HG03342 (cell line): ENCODE data around the gene CTCF.

Experiments
- ATAC-seq: cut with Tn5 transposase; IDR thresholded peaks from one replicate; pipeline ENCODE4 v1.9.1; 2021; ENCODE audit warnings: mild to moderate bottlenecking, moderate library complexity; ENCODE audit not compliant: unreplicated experiment

Gene CTCF

DNA sequence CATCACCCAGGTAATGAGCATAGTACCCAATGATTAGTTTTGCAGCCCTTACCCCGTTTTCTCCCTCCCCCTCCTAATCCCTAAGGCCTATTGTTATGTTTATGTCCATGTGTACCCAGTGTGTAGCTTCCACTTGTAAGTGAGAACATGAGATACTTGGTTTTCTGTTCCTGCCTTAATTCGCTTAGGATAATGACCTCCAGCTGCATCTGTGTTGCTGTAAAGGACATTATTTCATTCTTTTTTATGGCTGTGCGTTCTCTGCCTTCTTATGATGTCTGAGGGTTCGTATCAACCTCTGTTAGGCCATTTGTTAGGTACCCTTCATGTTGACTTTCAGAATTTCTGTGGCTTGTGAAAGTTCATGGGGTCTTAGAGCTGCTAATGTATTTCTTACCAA is 31.0 kb downstream of the CTCF start:
- ATAC-seq, result no peak

DNA sequence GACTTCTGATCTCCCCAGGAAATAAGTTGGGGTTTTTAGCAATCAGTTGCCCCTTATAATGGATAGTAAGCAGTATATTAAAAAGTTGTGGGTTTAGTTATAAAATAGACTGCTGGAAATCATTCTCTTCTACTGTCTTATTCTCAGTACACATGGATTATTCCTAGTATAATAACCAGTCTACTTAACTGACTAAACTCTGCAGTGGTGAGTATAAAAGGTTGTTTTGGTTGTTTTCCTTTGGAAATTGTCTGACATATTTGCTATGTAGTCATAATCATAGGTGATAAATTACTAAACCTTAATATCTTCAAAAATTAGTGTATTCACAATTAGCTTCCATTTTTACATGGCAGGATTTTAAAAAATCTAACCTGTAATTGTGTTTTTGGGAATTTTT is 31.4 kb downstream of the CTCF start:
- ATAC-seq, result no peak

DNA sequence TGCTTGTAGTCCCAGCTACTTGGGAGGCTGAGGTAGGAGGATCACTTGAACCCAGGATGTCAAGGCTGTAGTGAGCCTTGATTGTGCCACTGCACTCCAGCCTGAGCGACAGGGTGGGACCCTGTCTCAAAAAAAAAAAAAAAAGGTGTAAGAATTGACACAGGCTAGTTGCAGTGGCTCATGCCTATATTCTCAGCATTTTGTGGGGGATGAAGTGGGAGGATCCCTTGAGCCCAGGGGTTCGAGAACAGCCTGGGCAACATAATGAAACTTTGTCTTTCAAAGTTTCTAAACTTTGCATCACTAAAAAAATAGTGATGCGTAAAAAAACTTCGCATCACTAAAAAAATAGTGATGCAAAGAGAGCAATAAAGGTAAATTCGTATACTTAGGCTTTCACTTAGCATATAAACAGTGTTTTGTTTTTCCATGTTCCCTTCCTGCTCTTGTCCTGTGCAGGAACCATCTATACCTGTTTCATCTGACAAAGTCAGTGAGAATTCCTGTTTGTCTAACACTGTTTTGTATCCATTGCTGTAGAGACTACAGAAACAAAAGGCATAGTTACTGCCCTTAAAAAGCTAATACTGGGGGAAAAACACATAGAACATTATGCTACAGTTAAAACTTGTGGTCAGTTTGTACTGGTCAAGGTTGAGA is 32.1 kb downstream of the CTCF start:
- ATAC-seq, result no peak

DNA sequence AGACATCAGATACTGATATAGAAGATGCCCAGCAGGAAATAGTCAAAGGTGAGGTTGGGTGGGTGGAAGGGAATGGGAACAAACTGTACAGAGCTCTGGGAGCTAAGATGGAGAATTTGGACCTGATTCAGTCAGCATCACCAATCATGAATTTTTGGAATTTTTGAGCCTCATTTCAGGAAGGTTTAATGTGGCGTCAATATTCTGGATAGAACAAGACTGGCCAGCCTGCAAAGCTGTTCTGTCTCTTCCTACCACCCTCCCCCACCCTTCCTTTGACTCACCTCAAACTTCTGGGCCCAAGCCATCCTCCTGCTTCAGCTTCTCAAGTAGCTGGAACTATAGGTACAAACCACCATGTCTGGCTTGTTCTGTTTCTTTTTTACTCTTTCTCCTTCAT is 32.6 kb downstream of the CTCF start:
- ATAC-seq, result no peak

DNA sequence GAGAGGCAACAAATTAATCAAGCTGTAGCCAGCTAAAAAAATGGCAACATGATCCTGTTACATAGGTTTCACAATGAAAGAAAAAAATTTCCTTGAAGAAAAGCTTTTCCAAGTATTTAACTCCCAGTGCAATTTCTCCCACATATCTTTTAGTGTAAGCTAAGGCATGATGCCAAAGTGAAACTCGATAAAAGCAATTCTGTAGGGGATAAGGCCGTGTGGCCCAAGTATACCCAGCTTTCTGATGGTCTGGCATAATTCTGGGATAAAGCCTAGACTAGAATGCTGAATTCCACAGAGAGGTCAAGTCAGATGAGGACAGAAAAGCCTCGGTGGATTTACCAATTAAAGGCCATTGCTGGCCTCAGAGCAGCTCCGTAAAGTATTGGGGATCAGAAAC is 36.2 kb downstream of the CTCF start:
- no peak for ATAC-seq

DNA sequence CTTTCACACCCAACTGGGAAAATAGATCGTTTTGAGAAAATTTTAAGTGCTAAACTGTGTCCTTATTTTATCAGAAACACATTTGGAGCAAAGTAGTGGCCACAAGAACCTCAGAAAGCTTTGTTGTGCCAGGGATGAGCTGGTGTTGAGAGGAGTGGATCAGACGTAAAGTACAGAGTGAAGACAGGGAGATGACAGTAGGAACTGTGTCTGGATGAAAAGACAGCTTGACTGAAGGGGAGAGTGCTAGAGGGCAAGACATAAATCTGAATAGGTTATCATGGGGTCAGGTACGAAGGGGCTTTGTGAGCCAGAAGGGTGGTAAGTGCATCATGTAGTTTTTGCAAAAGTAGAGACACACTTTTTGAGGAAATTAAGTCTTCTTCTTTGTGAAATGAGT is 43.3 kb downstream of the CTCF start:
- no peak for ATAC-seq

DNA sequence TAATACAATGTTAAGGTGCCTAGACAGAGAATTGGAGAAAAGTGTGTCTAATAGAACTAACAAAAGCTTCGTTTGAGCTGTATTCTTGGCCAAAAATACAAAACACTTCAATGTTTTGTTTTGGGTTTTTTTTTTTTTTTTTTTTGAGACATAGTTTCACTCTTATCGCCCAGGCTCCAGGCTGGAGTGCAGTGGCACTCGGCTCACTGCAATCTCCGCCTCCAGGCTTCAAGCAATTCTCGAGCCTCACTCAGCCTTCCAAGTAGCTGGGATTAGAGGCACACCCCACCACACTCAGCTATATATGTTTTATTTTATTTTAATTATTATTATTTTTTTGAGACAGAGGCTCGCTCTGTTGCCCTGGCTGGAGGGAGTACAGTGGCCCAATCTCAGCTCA is 44.3 kb downstream of the CTCF start:
- no peak for ATAC-seq

DNA sequence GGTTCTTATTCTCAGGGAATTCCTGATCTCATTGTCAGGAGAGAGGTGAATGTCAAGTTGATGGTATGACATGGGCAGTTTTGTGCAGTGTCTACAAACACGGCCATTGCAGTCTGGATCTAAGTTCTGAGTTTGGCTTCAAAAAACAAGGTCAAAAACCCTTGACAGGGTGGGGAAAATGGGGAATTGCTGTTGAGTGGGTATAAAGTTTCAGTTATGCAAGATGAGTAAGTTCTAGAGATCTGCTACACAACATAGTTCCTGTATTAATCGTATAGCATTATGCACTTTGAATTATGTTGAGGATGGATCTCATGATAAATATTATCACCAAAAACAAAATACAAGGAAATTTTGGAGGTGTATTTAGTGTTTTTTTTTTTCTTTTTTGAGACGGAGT is 46.0 kb downstream of the CTCF start:
- ATAC-seq, result no peak

DNA sequence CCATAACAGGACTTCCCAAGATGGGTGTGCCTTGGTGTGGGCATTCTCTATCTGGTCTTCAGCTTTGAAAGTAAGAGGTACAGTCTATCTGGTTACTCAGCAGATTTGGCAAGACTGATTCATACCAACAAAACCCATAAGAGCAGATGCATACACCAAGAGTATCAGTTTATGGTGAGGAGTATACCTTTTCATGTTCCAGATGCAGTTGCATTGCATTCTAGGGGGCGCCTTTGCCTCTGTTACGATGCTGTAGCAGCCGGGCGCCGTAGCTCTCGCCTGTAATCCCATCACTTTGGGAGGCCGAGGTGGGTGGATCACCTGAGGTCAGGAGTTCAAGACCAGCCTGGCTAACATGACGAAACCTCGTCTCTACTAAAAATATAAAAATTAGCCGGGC is 51.5 kb downstream of the CTCF start:
- no peak for ATAC-seq

DNA sequence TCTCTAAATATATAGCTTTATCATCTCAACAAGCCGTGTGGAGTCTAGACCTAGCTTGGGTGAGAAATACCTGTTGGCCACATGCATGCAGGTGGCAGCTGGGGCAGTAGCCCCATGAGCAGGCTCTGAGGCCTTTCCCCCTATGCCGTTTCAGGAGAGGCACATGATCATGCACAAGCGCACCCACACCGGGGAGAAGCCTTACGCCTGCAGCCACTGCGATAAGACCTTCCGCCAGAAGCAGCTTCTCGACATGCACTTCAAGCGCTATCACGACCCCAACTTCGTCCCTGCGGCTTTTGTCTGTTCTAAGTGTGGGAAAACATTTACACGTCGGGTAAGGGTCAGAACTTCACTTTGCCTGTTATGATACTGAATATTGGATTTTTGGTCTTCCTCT is 65.9 kb downstream of the CTCF start:
- ATAC-seq, result no peak

DNA sequence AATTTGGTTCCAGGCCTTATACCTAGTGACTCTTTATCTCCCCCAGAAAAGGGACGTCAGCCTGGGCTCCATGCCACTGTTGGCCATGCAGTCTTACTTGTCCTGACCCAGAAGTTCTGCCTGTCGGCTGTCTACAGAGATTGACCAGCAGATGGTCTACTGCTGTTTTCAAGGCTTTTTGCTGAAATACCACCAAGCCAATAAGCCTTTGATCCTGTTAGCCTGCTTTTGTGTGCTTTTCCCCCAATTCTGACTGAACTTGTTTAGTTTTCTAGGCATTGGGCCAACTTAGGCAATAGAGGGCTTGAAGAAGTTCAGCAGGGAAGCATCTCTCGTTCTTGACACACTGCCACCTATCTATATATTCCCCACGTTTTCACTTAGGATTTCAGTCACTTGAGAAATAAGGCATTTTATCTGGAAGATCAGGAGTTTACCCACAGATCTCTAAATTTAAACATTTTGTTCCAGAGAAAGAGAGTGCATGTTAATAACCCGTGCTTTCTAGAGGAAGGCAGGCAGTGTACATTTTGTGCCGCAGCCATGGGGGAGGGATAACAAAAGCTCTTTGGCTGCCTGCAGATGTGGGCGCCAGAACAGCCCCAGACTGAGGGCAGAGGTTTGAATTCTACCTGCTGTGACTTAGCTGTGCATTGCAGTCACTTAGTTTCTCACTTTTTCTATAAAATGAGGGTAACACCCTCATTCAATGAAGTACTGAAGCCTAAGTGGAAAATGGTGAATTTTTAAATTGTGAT is 70.3 kb downstream of the CTCF start:
- no peak for ATAC-seq

DNA sequence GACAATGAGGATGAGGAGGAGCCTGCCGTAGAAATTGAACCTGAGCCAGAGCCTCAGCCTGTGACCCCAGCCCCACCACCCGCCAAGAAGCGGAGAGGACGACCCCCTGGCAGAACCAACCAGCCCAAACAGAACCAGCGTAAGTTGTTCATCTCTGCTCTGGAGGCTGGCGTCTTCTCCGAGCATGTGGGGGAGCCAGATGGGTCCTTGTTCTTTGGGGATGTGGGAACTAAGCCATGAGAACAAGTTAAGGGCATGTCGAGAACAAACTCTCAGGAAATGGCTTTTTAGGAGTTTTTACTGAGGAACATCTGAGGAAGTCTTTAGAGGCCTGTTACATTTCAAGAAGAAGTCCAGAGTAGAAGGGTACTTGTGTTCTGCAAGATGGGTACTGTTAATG is 74.4 kb downstream of the CTCF start:
- ATAC-seq, result no peak

DNA sequence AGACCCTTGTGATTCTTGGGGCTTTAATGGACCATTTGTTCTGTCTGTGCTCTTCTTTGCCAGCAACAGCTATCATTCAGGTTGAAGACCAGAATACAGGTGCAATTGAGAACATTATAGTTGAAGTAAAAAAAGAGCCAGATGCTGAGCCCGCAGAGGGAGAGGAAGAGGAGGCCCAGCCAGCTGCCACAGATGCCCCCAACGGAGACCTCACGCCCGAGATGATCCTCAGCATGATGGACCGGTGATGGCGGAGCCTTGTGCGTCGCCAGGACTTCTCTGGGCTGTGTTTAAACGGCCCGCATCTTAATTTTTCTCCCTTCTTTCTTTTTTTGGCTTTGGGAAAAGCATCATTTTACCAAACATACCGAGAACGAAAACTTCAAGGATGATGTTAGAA is 75.3 kb downstream of the CTCF start:
- no peak for ATAC-seq

DNA sequence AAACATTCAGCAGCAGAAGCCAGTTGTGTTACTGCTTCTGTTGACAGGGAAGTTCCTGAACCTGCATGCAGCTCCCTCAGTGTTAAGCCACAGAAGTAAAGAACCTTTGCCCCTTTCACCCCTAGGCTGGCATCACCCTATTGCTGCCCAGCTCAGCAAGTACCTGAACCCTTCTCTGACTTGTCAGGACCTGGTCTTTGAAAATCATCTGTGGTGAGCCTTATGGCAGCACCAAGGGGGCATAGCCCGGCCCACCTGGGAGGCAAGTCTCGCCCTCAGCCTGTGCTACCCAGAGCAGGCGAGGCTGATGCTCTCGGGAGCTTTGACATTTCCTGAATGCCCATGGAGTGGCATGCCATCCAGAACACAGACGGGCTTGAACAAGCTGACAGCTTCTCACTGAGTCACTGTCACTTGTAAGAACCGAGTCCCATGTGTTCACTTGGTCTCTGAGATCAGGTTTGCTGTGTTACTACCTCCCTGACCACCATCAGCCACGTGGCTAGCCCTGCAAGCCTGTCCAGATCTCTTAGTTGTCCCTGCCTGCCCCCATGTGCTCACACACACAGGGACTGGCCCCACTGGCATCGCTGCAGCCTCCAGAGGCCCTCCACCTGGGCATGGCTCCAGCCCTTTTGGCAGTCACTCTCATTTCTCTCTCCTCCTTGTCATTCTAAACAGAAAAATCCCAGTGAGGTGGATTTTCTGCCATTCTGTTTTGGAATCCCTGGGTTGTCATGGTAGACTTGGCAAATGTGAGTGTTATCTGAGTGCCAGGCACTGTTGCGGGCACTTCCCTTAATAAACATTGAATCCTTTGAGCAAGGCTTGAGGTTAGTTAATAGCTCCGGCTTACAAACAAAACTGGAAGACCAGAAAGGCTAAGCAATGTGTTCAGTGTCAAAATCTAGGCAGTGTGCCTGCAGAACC is 79.7 kb downstream of the CTCF start:
- no peak for ATAC-seq

DNA sequence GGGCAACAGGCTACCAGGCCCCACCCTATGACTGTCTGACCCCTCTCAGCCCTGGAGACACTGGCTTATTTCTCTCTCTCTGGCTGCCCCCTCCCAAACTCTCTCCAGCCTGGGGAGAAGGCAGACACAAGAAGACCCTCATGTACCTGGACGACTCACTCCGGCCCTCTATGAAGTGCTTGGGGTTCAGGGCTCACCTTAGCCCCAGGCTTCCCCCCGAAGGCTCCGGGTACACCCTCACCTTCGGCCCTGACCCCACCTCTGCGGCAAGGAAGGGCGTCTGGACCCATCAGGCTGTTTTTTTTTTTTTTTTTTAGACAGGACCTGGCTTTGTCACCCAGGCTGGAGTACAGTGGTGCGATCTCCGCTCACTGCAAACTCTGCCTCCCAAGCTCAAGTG is 81.7 kb downstream of the CTCF start:
- ATAC-seq, result no peak

DNA sequence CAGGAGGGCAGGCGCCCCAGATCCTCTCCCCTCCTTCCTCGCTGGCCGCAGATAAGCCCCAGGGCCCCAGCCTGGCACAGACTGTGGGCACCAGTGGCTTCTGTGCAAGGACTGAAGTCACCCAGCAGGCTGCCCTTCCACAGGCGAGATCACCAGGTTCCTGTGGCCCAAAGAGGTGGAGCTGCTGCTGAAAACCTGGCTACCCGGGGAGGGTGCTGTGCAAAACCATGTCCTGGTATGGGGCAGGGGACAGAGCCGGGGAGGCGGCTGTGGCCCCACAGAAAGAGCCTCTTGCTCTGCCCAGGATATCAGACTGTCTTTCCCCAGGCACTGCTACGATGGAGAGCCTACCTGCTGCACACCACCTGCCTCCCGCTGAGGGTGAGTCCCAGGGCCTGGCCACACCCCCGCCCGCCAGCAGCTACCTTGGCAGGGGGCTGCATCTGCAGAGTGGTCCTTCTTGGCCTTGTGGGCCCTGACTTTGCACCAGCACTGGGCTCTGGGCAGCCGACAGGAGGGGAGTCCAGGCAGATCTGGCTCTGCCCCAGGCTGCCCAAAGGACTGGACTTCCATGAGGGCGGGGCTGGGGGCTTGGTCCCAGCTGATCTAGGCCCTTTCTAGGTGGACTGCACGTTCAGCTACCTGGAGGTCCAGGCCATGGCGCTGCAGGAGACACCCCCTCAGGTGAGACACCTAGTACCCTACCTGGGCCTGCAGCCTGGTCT is 83.2 kb downstream of the CTCF start:
- peak; percentile 23 for ATAC-seq

DNA sequence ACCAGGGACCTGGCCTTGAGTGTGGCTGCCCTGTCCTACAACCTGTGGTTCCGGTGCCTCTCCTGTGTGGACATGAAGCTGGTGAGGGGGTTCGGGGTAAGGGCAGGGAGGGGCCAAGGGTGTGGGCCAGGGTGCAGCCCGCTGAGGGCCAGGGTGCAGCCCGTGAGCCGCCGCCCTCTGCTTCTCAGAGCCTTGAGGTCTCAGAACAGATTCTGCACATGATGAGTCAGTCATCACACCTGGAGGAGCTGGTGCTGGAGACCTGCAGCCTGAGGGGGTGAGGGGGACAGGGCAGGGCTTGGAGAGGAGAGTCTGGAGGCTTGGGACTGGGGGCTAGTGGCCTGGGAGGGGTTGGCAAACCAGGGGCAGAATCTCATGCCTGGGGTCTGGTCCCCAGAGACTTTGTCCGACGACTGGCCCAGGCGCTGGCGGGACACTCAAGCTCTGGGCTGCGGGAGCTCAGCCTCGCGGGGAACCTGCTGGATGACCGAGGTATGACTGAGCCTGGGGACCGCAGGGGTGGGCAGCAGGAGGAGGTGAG is 84.9 kb downstream of the CTCF start:
- no peak for ATAC-seq

DNA sequence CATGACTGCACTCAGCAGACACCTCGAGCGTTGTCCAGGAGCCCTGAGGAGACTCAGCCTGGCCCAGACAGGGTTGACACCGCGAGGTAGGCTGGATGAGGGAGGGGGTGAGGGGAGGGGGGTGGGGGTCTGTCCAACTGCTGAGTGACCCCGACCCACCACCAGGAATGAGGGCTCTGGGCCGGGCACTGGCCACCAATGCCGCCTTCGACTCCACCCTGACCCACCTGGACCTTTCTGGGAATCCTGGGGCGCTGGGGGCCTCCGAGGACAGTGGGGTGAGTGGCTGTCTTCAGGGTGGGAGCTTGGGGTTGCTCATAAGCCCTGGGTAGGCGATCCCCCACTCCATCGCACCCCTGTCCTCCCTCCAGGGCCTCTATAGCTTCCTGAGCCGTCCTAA is 85.4 kb downstream of the CTCF start:
- no peak for ATAC-seq

DNA sequence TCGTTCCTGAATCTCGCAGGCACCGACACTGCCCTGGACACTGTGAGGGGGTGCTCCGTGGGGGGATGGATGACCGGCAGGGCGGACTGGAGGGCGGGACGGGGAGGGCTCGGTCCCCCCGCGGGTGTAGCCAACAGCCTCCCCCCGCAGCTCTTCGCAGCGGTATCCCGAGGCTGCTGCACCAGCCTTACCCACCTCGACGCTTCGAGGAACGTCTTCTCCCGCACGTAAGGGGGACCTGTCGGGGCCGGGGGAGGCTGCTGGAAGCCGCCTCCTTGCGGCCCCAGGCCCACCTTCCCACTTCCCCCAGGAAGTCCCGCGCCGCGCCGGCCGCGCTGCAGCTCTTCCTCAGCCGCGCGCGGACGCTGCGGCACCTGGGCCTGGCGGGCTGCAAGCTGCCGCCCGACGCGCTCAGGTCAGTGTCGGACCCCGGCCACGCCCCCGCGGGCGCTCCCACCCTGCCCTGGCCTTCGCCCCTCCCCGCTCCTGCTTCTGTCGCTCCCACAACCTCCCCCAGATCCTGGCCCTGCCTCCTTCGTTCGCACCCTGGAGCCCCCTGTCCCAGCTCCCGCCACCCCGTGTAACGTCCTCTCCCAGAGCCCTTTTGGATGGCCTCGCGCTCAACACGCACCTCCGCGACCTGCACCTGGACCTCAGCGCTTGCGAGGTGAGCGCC is 85.9 kb downstream of the CTCF start:
- no peak for ATAC-seq

DNA sequence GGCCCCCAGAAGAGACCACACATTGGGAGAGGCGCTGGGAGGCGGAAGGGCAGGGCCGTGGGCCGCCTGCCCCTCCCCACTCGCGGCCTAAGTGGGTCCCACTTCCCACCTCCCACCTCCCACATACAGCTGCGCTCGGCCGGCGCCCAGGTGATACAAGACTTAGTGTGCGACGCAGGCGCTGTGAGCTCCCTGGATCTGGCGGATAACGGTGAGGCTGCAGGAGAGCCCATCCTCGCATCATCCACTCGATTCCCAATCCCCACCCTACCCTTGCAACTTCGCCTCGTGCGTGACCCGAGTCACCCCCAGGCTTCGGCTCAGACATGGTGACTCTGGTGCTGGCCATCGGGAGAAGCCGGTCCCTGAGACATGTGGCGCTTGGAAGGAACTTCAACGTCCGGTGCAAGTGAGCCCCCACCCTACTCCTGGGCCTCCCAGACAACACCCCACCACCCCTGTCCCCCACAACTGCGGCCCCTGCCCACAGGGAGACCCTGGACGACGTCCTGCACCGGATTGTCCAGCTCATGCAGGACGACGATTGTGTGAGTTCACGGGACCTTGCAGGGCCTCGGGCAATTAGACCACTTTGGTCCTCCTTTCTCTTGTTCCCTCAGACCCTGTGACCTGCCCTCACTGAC is 86.6 kb downstream of the CTCF start:
- no peak for ATAC-seq
